AG04450 (cell line): ENCODE measurements around the gene FAR2. TPM values are rescaled to one million over a fixed set of nuclear protein-coding genes. Genes with fewer than 3 reads are reported as not detected.

Experiments used
- CTCF ChIA-PET: fragments of 300-600, 350-600 bp; formaldehyde crosslinking; extraction: SDS; loops from one replicate; lab custom pipeline; 2022; ENCODE audit warnings: antibody characterized with exemption, inconsistent platforms; lab: Charles Lee
- POLR2A ChIA-PET: fragments of 350-600 bp; formaldehyde crosslinking; extraction: SDS; loops from one replicate; lab custom pipeline; 2021; ENCODE audit warnings: antibody characterized with exemption, inconsistent platforms; lab: Yijun Ruan, JAX
- DNase-seq: peaks from one replicate; pipeline ENCODE4 v3.0.0-alpha.2; 2011; ENCODE audit warnings: low read depth, low spot score
- H3K27ac ChIP-seq: one replicate; pipeline ENCODE4 v1.5.1; 2012; ENCODE audit warnings: low read depth, low read length, control low read depth
- H3K27me3 ChIP-seq: one replicate; pipeline ENCODE4 v1.6.0; 2012; ENCODE audit warnings: low read length; ENCODE audit not compliant: control insufficient read depth, insufficient read depth
- H3K4me3 ChIP-seq: 2 replicates; pipeline ENCODE4 v1.5.1; 2011; ENCODE audit warnings: mild to moderate bottlenecking, low read depth, low read length, control low read depth
- H3K9me3 ChIP-seq: 2 replicates; pipeline ENCODE4 v1.5.1; 2012; ENCODE audit warnings: low read length; ENCODE audit not compliant: control insufficient read depth, insufficient read depth
- CTCF ChIP-seq: IDR thresholded peaks from 2 replicates; pipeline ENCODE4 v1.5.1; 2011; ENCODE audit warnings: low read depth, low read length, control low read depth, inconsistent platforms
- polyA plus RNA-seq: library from polyadenylated mRNA; depleted of rRNA; stranded (reverse); fragments of >200 nt; gene quantifications from 2 replicates; pipeline ENCODE4 v1.2.3, GENCODE V29; 2011

Gene FAR2
- polyA plus RNA-seq, 1 experiment = 3.4 TPM

DNA sequence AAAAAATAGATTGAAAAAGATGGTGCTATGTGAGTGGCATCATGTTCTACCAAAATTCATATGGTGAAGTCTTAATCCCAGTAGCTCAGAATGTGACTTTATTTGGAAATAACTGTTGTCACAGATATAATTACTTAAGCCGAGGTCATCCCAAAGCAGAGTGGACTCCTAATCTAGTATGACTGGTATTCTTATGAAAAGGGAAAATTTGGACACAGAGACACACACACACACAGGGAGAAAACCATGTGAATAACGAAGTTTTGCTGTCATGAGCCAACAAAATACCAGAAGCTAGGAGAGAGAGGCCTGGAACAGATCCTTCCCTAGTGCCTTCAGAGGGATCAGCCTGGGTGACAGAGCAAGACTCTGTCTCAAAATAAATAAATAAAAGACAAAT is 62.6 kb downstream of the FAR2 start:
- ChIA-PET POLR2A (no interaction called here), CTCF (no interaction called here)
- H3K27me3 ChIP-seq = no peaks in the 10 kb centered on the region
- H3K9me3 ChIP-seq = no peaks in the 10 kb centered on the region
- H3K27ac ChIP-seq = no peak overlapping the region
- DNase-seq = no peak
- H3K4me3 ChIP-seq = no peak overlapping the region
- no peak for TF ChIP-seq CTCF

DNA sequence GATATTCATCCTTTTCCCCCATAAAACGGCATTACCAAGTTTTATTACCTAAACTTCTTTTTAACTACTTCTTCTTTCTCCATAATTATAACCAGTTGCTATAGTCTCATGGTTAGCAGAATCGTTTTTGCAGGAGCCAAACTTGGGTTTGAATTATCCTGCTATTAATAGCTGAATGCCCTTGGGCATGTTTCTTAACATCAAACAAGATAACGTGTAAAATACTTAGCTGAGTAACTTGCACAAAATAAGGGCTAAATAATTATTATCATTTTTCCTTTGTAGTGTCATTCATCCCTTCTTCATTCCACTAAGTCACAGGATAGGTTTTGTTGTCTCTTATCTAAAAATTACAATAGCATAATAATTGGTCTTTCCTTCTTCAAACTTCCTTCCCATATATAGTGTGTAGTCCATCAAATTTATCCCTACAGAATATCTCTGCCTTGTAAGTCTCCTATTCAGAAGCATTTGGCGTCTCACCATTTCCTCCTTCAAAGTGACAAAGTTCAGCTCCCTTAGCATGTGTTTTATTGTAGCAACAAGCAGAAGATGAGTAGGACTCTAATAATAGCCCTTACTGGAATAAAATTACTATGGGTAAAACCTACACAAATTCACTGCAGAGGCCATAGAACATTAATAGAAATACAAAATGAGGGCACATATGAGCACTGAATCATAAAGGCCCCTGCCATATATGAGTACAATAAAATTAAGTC is 63.8 kb downstream of the FAR2 start:
- POLR2A ChIA-PET = no interaction called here
- no peaks in the 10 kb centered on the region for H3K27me3 ChIP-seq
- CTCF ChIA-PET = no interaction called here
- H3K4me3 ChIP-seq = no peak overlapping the region
- H3K9me3 ChIP-seq = no peaks in the 10 kb centered on the region
- no peak for TF ChIP-seq CTCF
- no peak overlapping the region for H3K27ac ChIP-seq
- no peak for DNase-seq

- H3K9me3 ChIP-seq = no peaks in the 10 kb centered on the region
- H3K27me3 ChIP-seq = no peaks in the 10 kb centered on the region
- ChIA-PET CTCF (no interaction called here), POLR2A (no interaction called here)
- H3K4me3 ChIP-seq = no peak overlapping the region
- DNase-seq = no peak
- H3K27ac ChIP-seq = no peak overlapping the region
- no peak for TF ChIP-seq CTCF
These were observed 67.2 kb downstream of the FAR2 start for GRCh38 chr12:29216266-29216665.

GRCh38 chr12:29216797-29217575 is 67.9 kb downstream of the FAR2 start:
- no peak for DNase-seq
- ChIA-PET POLR2A (no interaction called here), CTCF (no interaction called here)
- H3K4me3 ChIP-seq = no peak overlapping the region
- no peaks in the 10 kb centered on the region for H3K9me3 ChIP-seq
- H3K27ac ChIP-seq = no peak overlapping the region
- no peak for TF ChIP-seq CTCF
- no peaks in the 10 kb centered on the region for H3K27me3 ChIP-seq
